Kidney (tissue), 22 donors: ENCODE results near the gene OLR1. TPM values are rescaled to one million over a fixed set of nuclear protein-coding genes. Genes with fewer than 3 reads are reported as not detected.
"Not testable (repeated sequence)": the region's sequence is repeated elsewhere in the genome, so short reads cannot be mapped to it uniquely, and the experiment has no call there.

Source experiments
- DNase-seq, 5 donors: peaks; one replicate each; pipeline ENCODE4 v3.0.0-alpha.2; 2013 to 2020
- FAIRE-seq: peaks from 2 replicates; lab custom pipeline; 2012; peaks lifted over from hg19 to GRCh38; lab: Jason Lieb, UNC
- H3K27ac ChIP-seq, 2 donors: one replicate each; pipeline ENCODE4 v1.7.0; 2013; ENCODE audit warnings: low read depth in 2 of 2, low read length in 2 of 2, inconsistent platforms in 1 of 2
- H3K27me3 ChIP-seq: one replicate; pipeline ENCODE4 v1.7.1; 2013; ENCODE audit warnings: low read length, inconsistent platforms; ENCODE audit not compliant: control insufficient read depth, insufficient read depth
- H3K36me3 ChIP-seq, 3 donors: one replicate each; pipeline versions ENCODE4 v1.7.0 to v1.7.1; 2013; ENCODE audit warnings: low read length in 3 of 3, control low read depth in 1 of 3, inconsistent platforms in 1 of 3; ENCODE audit not compliant: insufficient read depth in 3 of 3, control insufficient read depth in 2 of 3
- H3K4me1 ChIP-seq, 3 donors: one replicate each; pipeline versions ENCODE4 v1.7.0 to v1.7.1; 2013; ENCODE audit warnings: low read length in 3 of 3, inconsistent platforms in 1 of 3, low read depth in 1 of 3; ENCODE audit not compliant: control insufficient read depth in 2 of 3, insufficient read depth in 2 of 3
- H3K4me3 ChIP-seq, 3 donors: one replicate each; pipeline versions ENCODE4 v1.7.0 to v1.8.1; 2013; ENCODE audit warnings: low read length in 3 of 3, control low read depth in 1 of 3, inconsistent platforms in 1 of 3
- H3K9ac ChIP-seq, 3 donors: one replicate each; pipeline versions ENCODE4 v1.7.0 to v1.7.1; 2013; ENCODE audit warnings: low read length in 3 of 3, control low read depth in 1 of 3, inconsistent platforms in 1 of 3
- H3K9me3 ChIP-seq, 3 donors: one replicate each; pipeline versions ENCODE4 v1.7.0 to v1.7.1; 2013; ENCODE audit warnings: low read length in 3 of 3, control low read depth in 1 of 3, inconsistent platforms in 1 of 3; ENCODE audit not compliant: control insufficient read depth in 2 of 3, insufficient read depth in 1 of 3
- intact Hi-C: fragments of 100-400 bp; cut with DNase I; formaldehyde crosslinking; loops from one replicate; pipeline ENCODE4 v1.11.1; 2022
- long read RNA-seq, 10 donors: library from polyadenylated mRNA in 1 of 10; unstranded in 1 of 10; transcript quantifications; one replicate each; pipeline ENCODE4 v2.0.0 and lab custom pipeline, GENCODE V29; 2021 to 2026
- polyA plus RNA-seq: library from polyadenylated mRNA; stranded (reverse); fragments of 350-450 nt; fragmentation: Illumina TruSeq; extraction: RNeasy Lipid Tissue Mini Kit (QIAGEN cat#74804); gene quantifications from one replicate; pipeline ENCODE4 v1.2.3, GENCODE V29; 2014; ENCODE audit warnings: low read depth, low replicate concordance; ENCODE audit not compliant: insufficient read depth
- total RNA-seq: library from RNA; stranded (reverse); fragmentation: NEBNext Ultra II Directional; extraction: Animal tissue kit (Norgen Biotek cat#: 25700); gene quantifications from one replicate; pipeline ENCODE4 v1.2.1, GENCODE V29; 2021
- TF ChIP-seq, protein P1 (sequence below): IDR thresholded peaks from 3 replicates; pipeline ENCODE4 v1.5.1; 2012; ENCODE audit warnings: mild to moderate bottlenecking, moderate library complexity, borderline replicate concordance; ENCODE audit not compliant: insufficient read depth; ENCODE audit errors: extremely low read depth
- donor health status: control.
- donor health status: control.
- donor health status: control.
- donor health status: control.
- donor health status: control.
- donor health status: DM: yes; HTN: yes; CAD: no.
- donor health status: Normal renal cell carcinoma (clear cell type).

The OLR1 gene
- total RNA-seq (6.7 TPM), polyA plus RNA-seq (11.5 TPM)
- long read RNA-seq, donor 1, partial matches to known transcripts, result 15 of 25 reads
- long read RNA-seq, donor 1, other reads (novel, unspliced or antisense), result 10 of 25 reads
- long read RNA-seq, donor 2, partial matches to known transcripts, result 0 of 1 reads
- long read RNA-seq, donor 2, other reads (novel, unspliced or antisense), result 0 of 1 reads
- long read RNA-seq, donor 3, result 0 reads
- long read RNA-seq, donor 4, result 0 reads
- long read RNA-seq, donor 5, result 0 reads
- long read RNA-seq, donor 6, partial matches to known transcripts, result 16 of 25 reads
- long read RNA-seq, donor 6, other reads (novel, unspliced or antisense), result 9 of 25 reads
- long read RNA-seq, donor 7, partial matches to known transcripts, result 0 of 3 reads
- long read RNA-seq, donor 7, other reads (novel, unspliced or antisense), result 0 of 3 reads
- long read RNA-seq, donor 8, result 0 reads
- long read RNA-seq, donor 9, partial matches to known transcripts, result 0 of 1 reads
- long read RNA-seq, donor 9, other reads (novel, unspliced or antisense), result 0 of 1 reads
- long read RNA-seq, donor 10, partial matches to known transcripts, result 32 of 32 reads
- long read RNA-seq, donor 10, other reads (novel, unspliced or antisense), result 0 of 32 reads

DNA sequence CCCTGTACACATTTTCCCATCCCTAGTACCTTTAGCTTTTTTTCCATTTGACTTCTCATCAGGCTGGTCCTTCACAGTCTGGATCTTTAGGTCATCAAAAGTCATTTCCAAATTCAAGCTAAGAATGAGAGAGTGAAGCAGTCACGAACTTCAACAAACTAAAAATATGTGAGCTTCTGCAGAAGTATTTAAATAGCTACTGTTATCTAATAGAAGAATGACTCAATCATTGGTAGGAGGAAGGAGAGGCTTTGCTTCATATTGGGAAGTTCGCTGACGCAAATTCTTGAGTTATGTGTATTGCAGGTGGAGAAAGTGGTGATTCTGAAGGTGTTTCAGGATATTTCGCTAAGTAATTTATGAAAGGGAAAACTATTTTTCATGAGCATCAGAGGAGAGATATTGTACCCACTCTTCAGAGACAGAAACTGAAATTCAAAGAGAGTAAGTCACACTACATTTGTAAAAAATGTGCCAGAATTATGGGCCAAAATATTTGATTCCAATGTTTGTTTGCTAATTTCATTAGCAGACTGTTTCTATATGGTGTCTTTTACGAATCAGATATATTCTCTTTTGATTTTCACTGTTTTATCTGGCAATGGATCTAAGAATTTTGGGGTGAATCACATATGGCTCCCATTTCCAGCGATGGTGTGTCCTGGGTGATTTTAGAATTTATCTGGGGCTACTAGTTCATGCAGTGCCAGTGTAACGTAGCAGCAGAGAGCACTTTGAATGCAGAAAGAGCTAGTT lies at the start of gene OLR1:
Gene OLR1 (minus strand): TSS at position 160 of the 756 bp plus-strand sequence. CDS start 55 bp downstream, at position 105.
- no peak within 1 kb of the TSS for H3K27ac ChIP-seq

DNA sequence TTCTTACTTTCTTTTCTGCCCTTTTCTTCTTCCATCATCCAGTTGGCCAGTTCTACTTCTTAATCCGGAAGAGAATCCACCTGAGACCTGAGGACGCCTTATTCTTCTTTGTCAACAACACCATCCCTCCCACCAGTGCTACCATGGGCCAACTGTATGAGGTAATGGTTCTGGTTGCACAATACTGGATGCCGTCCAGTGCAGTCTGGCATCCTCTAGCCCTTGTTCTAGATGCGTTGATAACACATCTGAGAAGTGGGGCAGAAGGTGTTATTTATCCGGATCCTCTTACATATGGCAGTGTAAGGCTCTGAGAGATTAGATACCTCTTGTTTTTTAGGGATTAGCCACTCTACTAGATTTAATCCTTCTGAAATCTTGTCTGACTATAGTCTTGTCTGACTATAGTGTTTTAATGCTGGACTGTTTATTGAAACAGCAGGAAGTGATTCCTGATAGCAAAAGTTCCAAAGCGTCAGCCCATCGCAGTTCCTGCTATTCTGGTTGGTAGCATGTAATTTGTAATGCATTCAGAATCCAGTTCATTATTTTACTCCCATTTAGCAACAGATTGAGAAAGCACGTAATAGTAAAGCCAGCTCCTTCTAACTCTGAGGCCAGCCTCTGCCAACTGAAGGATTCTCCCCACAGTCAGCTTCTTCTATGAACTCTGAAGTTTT lies 48.6 kb upstream of the OLR1 start:
- Histone ChIP-seq H3K9ac (peak overlapping the region in 1 of 3 donors; percentile 9), H3K36me3 (peaks cover 6 to 54% (median 43%) of the 10 kb centered on the region in 3 donors), H3K27me3 (no peaks in the 10 kb centered on the region), H3K4me3 (no peak overlapping the region), H3K27ac (peak overlapping the region in 1 of 2 donors; percentile 77), H3K4me1 (peaks cover 0 to 9% (median 0%) of the 10 kb centered on the region in 3 donors), H3K9me3 (no peaks in the 10 kb centered on the region)
- no peak for FAIRE-seq
- intact Hi-C loops, result no loop called here
- TF ChIP-seq, protein P1, sequence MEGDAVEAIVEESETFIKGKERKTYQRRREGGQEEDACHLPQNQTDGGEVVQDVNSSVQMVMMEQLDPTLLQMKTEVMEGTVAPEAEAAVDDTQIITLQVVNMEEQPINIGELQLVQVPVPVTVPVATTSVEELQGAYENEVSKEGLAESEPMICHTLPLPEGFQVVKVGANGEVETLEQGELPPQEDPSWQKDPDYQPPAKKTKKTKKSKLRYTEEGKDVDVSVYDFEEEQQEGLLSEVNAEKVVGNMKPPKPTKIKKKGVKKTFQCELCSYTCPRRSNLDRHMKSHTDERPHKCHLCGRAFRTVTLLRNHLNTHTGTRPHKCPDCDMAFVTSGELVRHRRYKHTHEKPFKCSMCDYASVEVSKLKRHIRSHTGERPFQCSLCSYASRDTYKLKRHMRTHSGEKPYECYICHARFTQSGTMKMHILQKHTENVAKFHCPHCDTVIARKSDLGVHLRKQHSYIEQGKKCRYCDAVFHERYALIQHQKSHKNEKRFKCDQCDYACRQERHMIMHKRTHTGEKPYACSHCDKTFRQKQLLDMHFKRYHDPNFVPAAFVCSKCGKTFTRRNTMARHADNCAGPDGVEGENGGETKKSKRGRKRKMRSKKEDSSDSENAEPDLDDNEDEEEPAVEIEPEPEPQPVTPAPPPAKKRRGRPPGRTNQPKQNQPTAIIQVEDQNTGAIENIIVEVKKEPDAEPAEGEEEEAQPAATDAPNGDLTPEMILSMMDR, result no peak
- no peak for DNase-seq

More for the DNA sequence above, at the start of gene OLR1:
- Histone ChIP-seq H3K4me1 (no peaks in the 10 kb centered on the region), H3K4me3 (no peak within 1 kb of the TSS), H3K9ac (no peak within 1 kb of the TSS), H3K27me3 (no peaks in the 10 kb centered on the region), H3K36me3 (no peaks in the 10 kb centered on the region), H3K9me3 (no peaks in the 10 kb centered on the region)
- intact Hi-C loops, result no loop called here
- FAIRE-seq, result no peak
- no peak for DNase-seq
- TF ChIP-seq, protein P1, result no peak

DNA sequence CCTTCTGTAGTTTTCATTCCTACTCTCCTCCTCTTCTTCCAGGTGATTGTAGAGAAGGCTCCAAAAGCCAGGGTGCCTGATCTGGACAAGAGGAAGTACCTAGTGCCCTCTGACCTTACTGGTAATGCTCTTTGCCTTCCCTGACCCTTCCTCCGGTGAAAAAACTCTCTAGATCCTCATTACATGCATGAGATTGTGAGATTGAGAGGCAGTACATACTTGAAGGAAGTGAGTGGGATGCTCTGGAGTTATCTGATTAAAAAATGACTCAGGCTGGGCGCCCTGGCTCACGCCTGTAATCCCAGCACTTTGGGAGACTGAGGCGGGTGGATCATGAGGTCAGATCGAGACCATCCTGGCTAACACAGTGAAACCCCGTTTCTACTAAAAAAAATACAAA lies 46.1 kb upstream of the OLR1 start:
- Histone ChIP-seq H3K4me3 (no peak overlapping the region), H3K4me1 (peaks cover 0 to 13% (median 0%) of the 10 kb centered on the region in 3 donors), H3K9me3 (no peaks in the 10 kb centered on the region), H3K27ac (no peak overlapping the region), H3K27me3 (no peaks in the 10 kb centered on the region), H3K36me3 (peaks cover 4 to 47% (median 32%) of the 10 kb centered on the region in 3 donors), H3K9ac (no peak overlapping the region)
- DNase-seq, result no peak
- TF ChIP-seq, protein P1, result no peak
- FAIRE-seq, result no peak
- intact Hi-C loops, result no loop called here

DNA sequence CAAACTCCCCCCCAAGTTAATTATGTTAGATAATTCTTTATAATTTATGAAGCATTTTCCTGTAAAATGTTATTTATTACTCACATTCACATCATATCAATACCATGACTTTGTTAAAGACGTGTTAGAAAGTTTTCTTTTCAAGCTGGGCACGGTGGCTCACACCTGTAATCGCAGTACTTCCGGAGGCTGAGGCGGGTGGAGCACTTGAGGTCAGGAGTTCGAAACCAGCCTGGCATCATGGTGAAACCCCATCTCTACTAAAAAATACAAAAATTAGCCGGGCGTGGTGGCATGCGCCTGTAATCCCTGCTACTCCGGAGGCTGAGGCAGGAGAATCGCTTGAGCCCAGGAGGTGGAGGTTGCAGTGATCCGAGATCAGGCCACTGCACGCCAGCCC lies 44.0 kb upstream of the OLR1 start:
- H3K27me3 ChIP-seq, H3K4me3 ChIP-seq, FAIRE-seq, H3K9me3 ChIP-seq, H3K9ac ChIP-seq, DNase-seq, intact Hi-C loops: not testable (repeated sequence)
- Histone ChIP-seq H3K4me1 (peaks cover 0 to 13% (median 0%) of the 10 kb centered on the region in 3 donors), H3K27ac (peak overlapping the region in 1 of 2 donors; percentile 99), H3K36me3 (peaks cover 0 to 27% (median 15%) of the 10 kb centered on the region in 3 donors)
